Measurements from ENCODE around the gene ITGBL1. TPM values are rescaled to one million over a fixed set of nuclear protein-coding genes. Genes with fewer than 3 reads are reported as not detected.

ITGBL1 gene
- total and polyA plus RNA-seq, 2 donors (not counting 1 experiment from before 2014, with no cell fraction given), result not detected

DNA sequence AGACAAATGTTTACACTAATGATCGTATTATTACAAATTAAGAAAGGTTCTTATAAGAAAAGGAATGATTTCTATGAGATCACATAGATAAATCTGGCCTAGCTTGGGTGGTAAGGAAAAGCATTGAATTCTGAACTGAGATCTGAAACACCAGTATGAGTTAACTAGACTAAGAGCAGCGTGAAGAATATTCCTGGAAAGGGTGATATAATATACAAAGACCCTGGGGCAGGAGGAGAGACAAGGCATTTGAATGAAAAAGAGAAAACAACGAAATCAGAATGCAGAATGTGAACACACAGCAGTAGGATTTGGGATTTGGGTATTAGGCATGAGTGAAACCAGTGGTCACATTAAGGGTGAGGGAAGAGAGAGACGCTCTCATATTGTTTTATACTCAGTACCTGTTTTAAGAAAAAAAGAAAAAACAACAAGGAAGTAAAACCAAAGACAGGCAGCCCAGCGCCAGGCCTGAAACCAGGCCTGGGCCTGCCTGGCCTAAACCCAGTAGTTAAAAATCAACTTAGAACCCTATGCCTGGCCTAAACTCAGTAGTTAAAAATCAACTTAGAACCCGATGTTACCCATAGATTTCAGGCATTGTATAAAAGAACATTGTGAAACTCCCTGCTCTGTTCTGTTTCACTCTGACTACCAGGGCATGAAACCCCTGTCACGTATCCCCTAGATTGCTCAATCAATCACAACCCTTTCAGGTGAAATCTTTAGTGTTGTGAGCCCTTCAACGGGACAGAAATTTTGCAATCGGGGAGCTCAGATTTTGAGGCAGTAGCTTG, 287.1 kb downstream of the ITGBL1 start:
- Histone ChIP-seq H3K27ac (ENCODE audit: low read length in 2 of 2) (no peak overlapping the region), H2AFZ (ENCODE audit: insufficient read depth, low read depth, low read length, poor library complexity, severe bottlenecking) (no peak overlapping the region), H3K36me3 (replicated peaks in 1 of 2; ENCODE audit: control extremely low read depth in 1 of 2, control insufficient read depth in 1 of 2, extremely low read depth in 1 of 2, insufficient read depth in 2 of 2, low read length in 1 of 2) (no peaks in the 10 kb centered on the region), H4K20me1 (ENCODE audit: control insufficient read depth, insufficient read depth, low read length, poor library complexity, severe bottlenecking) (no peaks in the 10 kb centered on the region), H3K9me3 (ENCODE audit: control extremely low read depth in 1 of 3, control insufficient read depth in 2 of 3, insufficient read depth in 1 of 3, low read length in 2 of 3) (no peaks in the 10 kb centered on the region), H3K9ac (ENCODE audit: low read length) (no peak overlapping the region), H3K4me1 (ENCODE audit: control insufficient read depth in 2 of 2, insufficient read depth in 2 of 2, low read length in 2 of 2) (no peaks in the 10 kb centered on the region), H3K27me3 (replicated peaks in 1 of 4; ENCODE audit: control extremely low read depth in 1 of 4, control insufficient read depth in 3 of 4, insufficient read depth in 4 of 4, low read length in 3 of 4) (no peaks in the 10 kb centered on the region), H3K4me3 (ENCODE audit: control extremely low read depth in 1 of 5, extremely low read depth in 1 of 5, insufficient read depth in 1 of 5, low read depth in 2 of 5, low read length in 4 of 5) (no peak overlapping the region), H3K79me2 (ENCODE audit: control insufficient read depth, insufficient read depth, low read length) (no peaks in the 10 kb centered on the region), H3K4me2 (replicated peaks; ENCODE audit: low read depth, low read length, poor library complexity, severe bottlenecking) (no peak overlapping the region)
- 81% methylated on average over 6 of the region's 9 CpGs for WGBS (ENCODE audit: insufficient coverage)
- Mint-ChIP-seq H3K27ac (no peak overlapping the region), H3K27me3 (no peaks in the 10 kb centered on the region), H3K9me3 (ENCODE audit: insufficient read depth) (no peaks in the 10 kb centered on the region), H3K4me3 (no peak overlapping the region), H3K4me1 (no peaks in the 10 kb centered on the region)
- no peak for TF ChIP-seq EZH2 (IDR thresholded peaks at IDR 0.05; ENCODE audit: borderline replicate concordance, insufficient read depth, low read depth, low read length, poor library complexity, severe bottlenecking)
- TF ChIP-seq CTCF (IDR thresholded peaks at IDR 0.05), result no peak
- intact Hi-C loops (cut with micrococcal nuclease), result no loop called here
- ATAC-seq (ENCODE audit: low read depth), result no peak
- CTCF ChIA-PET, result no interaction called here
- DNase-seq, result no peak
- POLR2A ChIA-PET, result no interaction called here

GRCh38 chr13:101746513-101746912, 294.0 kb downstream of the ITGBL1 start:
- no peak overlapping the region for H3K4me3 ChIP-seq (ENCODE audit: control extremely low read depth in 1 of 5, extremely low read depth in 1 of 5, insufficient read depth in 1 of 5, low read depth in 2 of 5, low read length in 4 of 5)
- no peak overlapping the region for H2AFZ ChIP-seq (ENCODE audit: insufficient read depth, low read depth, low read length, poor library complexity, severe bottlenecking)
- H3K27me3 Mint-ChIP-seq, result peaks cover 3% of the 10 kb centered on the region
- intact Hi-C loops (cut with micrococcal nuclease), result no loop called here
- ChIA-PET CTCF (no interaction called here), POLR2A (no interaction called here)
- no peak overlapping the region for H3K4me3 Mint-ChIP-seq
- H4K20me1 ChIP-seq (ENCODE audit: control insufficient read depth, insufficient read depth, low read length, poor library complexity, severe bottlenecking), result no peaks in the 10 kb centered on the region
- no peak overlapping the region for H3K27ac ChIP-seq (ENCODE audit: low read length in 2 of 2)
- DNase-seq (no peak), ATAC-seq (ENCODE audit: low read depth) (no peak)
- no peaks in the 10 kb centered on the region for H3K9me3 ChIP-seq (ENCODE audit: control extremely low read depth in 1 of 3, control insufficient read depth in 2 of 3, insufficient read depth in 1 of 3, low read length in 2 of 3)
- no peaks in the 10 kb centered on the region for H3K36me3 ChIP-seq (replicated peaks in 1 of 2; ENCODE audit: control extremely low read depth in 1 of 2, control insufficient read depth in 1 of 2, extremely low read depth in 1 of 2, insufficient read depth in 2 of 2, low read length in 1 of 2)
- H3K4me1 Mint-ChIP-seq, result no peaks in the 10 kb centered on the region
- no peak overlapping the region for H3K4me2 ChIP-seq (replicated peaks; ENCODE audit: low read depth, low read length, poor library complexity, severe bottlenecking)
- H3K27ac Mint-ChIP-seq, result no peak overlapping the region
- no peak overlapping the region for H3K9ac ChIP-seq (ENCODE audit: low read length)
- H3K79me2 ChIP-seq (ENCODE audit: control insufficient read depth, insufficient read depth, low read length), result no peaks in the 10 kb centered on the region
- no CpG with 5 or more reads among the region's 2 CpGs for WGBS (ENCODE audit: insufficient coverage)
- no peaks in the 10 kb centered on the region for H3K4me1 ChIP-seq (ENCODE audit: control insufficient read depth in 2 of 2, insufficient read depth in 2 of 2, low read length in 2 of 2)
- H3K9me3 Mint-ChIP-seq (ENCODE audit: insufficient read depth), result no peaks in the 10 kb centered on the region
- H3K27me3 ChIP-seq (replicated peaks in 1 of 4; ENCODE audit: control extremely low read depth in 1 of 4, control insufficient read depth in 3 of 4, insufficient read depth in 4 of 4, low read length in 3 of 4), result no peaks in the 10 kb centered on the region
- TF ChIP-seq EZH2 (IDR thresholded peaks at IDR 0.05; ENCODE audit: borderline replicate concordance, insufficient read depth, low read depth, low read length, poor library complexity, severe bottlenecking), result no peak
- no peak for TF ChIP-seq CTCF (IDR thresholded peaks at IDR 0.05)

Measured in B cell (primary cell).